ENCODE data around the gene NR1D1.

NR1D1 gene

DNA sequence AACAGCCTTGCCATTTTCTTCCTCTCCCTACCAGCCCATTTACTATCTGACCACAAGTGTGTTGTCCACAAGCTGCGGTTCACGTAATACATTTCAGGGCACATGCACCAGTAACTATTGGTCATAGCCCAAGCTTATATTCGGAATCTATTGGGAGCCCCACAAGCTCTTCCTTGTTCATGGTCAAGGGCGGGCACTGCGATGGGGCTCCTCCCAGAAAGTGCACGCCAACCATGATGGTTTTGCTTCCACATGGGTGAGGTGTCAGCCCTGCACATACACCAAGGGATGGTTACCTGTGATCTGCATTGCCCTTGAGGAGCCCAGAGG, 25.6 kb downstream of the NR1D1 start:
- no peak for DNase-seq

DNA sequence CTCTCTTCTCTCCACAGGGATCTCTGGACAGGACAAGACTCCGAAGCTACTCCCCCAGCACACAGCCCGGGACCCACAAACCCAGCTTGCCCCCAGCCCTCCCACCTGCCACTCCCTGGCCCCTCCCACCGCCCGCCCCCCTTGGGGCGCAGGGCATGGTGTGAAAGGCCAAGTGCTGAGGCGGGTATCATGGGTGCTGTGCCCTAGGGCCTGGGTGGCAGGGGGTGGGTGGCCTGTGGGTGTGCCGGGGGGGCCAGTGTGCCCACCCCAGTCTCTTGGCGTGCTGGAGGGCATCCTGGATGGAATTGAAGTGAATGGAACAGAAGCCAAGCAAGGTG, 26.2 kb downstream of the NR1D1 start:
- DNase-seq = no peak

DNA sequence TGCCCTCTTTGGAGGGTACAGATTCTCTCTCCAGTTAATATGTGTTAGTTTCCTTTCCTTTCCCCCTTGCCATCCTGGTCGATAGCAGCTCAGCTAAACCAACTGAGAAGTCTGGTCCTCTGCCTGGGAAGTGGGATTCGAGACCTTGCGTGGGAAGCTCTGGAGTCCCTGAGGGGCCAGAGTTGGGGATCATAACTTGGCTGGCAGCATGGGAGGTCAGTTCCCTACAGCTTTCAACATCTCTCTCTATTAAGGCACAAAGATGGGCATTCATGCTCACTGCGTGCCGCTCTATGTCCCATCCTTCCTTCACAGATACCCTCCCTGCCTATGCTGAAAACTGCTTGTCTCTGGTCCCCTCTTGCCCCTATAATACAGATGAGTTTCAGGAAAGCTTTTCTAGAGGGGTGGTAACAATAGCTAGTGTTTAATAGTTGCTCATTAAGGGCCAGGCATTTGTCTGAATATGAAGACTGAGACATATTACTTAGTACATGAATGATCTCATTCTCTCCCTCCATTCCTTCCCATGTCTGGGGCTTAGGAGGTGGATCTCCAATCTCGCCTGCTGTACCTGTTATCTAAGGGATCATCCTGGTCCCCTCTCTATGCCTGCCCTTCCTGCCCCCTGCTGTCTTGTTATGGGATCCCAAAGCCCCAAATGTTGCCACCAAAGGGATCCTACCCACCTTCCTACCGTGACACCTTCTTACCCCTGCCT, 26.8 kb downstream of the NR1D1 start:
- no peak for DNase-seq

DNA sequence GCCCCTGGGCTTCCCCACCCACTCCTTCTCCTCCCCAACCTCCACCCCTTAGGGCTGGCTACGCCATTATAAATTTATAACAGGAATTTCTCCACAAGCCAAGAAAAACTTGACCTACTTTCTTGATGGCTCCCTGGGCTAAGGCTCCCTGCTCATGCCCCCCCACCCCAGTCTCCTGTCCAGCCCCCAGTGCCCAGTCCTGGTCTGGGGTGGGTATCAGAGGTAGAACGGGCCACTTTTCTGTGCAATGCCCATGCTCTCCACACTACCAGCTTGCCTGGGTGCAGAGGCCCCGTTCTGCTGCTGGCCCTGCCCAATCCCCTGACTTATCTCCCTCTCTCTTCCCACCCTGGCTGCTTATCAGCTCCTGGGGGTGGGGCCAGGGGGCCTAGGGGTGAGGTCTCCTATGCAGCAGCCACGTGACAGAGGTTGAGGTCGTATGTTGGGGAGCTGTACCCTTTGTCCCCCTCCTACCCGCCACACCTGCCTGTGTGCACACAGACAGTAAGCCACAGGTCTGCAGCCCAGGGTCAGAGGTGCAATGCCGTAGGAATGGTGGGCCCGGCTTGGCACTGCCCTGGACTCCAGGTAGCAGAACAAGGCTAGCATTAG, 27.5 kb downstream of the NR1D1 start:
- no peak for DNase-seq

DNA sequence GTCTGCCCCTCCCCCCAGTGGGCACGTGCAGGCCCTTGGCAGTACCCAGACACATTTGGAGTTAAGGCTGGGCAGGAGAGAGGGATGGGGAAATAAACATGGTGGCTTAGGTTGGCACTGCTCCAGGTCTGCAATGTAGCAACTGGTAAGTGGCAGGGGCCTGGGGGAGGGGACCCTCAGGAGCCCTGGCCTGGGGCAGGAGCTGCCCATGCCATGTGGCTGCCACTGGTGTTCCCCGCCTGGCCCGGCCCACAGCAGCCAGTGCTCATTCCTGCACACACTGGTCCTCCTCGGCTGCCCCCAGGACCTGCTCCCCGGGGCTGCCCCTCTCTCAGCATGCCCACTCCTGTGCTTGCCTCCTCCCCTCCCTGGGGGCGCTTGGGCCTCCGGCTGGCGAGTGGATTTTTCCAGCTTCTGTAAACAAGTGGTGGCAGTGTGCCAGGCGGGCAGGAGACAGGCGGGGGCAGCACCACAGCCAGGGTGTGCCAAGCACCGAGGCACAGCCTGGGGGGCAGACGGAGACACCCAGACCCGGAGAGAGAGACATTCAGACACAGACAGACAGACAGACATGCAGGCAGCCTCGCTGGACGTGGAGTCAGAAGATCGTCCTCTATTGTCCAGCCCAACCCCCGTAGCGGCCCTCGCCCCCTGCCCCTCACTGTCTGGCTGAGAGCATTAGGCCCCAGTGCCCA, 28.2 kb downstream of the NR1D1 start:
- no peak for DNase-seq

DNA sequence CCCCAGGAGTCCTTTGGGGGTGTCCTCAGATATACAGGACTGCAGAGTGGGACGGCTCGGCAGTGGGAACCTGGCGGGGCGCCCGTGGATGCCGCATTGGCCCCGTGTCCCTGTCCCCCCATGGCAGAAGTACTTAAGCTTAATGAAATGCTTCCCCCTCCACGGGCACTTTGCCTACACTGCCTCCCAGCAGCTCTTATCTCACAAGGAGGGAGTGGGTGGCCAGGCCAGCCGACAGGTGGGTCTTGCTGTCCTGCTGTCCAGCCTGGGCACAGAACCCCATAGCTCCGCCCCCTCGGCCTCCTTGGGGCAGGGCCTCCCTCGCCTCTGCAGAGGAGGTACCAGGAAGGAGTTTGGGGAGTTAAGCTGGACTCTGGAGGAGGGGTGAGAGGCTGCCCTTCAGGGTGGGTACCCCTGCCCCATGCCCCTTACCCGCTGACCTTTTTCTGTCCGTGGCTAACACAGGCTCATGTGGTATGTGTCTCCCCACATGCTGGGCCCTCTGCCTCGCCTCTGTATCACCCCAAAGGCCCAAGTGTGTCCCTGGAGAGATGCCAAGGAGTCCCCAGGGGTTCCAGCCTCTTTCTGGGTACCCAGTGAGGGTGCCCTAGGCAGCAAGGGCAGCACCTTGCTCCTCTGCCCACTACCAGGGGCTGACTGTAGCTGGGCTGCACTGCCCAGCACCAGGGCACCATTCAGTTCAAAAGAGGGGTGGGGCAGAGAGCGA, 28.9 kb downstream of the NR1D1 start:
- no peak for DNase-seq

DNA sequence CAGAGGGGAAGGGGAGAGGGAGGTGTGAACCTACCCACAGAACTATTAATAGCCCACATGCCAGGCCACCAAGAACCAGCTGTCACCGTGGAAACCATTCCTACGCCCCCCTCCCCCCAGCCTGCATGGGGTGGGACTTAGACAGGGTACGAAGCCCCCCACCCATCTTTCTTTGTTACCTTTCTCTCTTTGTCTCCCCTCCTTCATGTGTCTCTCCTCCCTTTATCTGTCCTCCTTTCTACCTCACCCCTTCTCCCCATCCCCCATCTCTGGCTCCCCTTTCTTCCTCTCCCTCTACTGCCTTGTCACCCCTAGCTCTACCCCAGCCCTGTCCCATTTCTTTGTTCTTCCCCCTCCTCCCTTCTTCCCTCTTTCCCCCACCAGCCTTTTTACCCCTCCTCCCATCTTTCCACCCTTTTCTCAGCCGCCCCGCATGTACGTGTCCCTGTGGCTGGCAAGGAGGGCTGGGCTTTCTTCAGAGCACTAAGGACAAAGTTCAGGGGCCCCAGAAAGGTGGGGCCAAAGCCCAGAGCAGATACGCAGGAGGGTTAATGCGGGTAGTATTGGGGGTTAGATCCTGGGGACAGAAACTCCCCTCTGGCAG, 29.6 kb downstream of the NR1D1 start:
- no peak for DNase-seq

DNA sequence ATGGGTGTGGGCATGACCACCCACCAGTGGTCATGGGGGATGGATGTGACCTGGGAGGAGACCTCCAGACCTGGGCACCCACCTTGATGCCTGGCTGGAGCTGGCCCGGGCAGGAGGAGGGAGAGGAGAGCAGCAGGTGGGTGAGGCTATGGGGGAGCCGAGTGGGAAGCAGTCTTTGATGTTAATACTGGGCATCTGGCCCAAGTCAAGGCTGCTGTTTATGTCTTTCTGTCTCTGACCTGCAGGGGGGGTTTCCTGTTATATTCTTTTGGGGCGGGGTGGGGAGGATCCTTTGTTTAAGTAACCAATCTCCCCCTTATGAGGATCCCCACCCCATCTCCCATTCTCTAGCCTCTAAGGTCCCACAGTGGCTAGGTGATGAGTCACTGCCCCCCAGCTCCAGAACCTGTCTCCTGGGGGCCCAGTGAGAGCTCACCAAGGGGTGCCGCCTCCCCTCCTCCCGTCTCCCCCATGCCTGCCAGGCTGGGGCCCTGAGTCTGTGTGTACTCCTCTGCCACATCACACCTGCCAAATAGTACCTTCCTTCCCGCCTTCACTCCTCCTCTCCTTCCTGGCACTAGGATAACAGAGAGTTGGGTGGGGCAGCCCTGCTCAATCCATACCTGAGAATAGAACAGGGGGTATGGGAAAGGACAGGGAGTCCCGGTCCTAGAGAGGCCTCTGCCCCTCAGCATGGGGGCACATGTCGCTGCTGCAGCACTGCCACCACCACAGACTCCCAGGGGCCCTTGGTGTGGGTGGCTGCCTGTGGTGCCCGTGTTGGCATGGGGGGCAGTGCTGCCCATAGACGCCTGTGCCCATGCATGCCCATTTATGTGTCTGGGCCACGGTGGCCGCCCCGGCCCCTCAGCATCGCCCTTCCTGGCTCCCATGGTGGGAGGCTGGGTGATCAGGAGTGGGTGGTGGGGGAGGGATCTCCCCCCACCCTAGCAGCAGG, 30.4 kb downstream of the NR1D1 start:
- DNase-seq = peak; percentile 64

DNA sequence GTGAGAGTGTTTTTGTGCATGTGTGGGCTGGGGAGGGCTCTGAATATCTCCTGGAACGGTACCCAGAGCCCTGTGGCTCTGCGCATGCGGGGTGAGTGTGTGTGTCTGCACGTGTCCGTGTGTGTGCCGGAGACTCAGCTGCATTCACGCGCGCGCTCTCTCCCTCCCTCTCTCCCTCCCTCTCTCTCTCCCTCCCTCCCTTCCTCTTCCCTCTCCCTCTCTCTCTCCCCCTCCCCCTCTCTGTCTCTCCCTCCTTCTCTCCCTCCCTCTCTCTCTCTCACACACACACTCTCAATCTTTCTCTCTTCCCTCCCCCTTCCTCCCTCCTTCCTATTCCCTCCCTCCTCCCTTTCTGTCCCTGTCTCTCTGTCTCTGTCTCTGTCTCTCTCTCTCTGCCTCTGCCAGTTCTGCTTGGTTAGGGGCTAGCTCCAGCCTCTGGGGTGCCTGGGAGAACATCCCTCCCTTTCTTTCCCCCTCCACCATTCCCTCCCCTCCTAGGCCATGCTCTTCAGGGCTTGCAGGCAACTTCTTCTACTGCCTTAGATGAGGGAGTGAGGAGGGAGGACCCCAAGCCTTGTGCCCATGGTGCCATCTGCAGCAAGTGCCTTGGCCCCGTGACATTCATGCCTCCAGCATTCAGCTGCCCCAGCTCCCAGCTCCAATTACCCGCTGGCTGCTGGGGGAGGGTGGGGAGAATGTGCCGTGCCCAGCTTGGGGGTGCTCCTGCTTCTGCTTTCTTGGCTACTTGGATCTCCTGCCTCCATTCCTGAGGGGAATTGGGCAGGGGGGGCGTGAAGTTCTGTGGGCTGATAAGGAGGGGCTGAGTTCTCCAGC, 31.3 kb downstream of the NR1D1 start:
- DNase-seq = peak; percentile 90

DNA sequence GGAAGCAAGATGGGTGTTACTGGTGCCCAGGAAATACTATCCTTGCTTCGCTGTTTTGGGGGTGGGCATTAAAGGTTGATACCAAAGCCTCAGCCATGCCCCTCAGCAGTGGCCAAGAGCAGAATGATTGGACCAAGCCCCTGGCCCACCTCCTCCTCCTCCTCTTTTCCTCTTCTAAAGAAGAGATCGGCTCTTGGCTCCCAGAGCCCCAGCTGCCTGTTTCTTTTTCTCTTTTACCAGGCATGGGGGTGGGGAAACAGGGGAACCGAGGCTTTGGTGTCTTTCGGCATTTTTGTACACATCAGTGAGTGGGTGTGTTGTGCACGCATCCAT, 31.8 kb downstream of the NR1D1 start:
- DNase-seq = no peak

DNA sequence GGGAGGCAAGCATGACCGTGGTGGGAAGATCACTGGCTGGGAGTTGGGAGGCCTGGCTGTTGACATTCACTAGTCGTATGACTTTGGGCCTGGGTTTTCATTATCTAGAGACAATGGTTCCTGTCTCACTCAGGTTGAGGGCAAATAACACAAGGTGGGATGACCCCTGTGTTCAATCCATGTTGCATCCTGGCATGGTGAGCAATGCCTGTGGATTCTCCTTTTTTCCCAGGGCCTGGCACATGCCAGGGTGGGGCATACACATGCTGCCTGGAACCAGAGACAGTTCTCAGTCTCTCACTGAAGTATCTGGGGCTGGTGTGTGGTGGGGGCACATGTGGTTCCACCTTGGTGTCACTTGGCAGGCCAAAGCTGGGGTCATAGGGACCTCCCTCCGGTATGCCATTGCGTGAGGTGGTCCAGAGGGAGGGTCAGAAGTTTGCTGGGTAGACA, 32.2 kb downstream of the NR1D1 start:
- DNase-seq = no peak

DNA sequence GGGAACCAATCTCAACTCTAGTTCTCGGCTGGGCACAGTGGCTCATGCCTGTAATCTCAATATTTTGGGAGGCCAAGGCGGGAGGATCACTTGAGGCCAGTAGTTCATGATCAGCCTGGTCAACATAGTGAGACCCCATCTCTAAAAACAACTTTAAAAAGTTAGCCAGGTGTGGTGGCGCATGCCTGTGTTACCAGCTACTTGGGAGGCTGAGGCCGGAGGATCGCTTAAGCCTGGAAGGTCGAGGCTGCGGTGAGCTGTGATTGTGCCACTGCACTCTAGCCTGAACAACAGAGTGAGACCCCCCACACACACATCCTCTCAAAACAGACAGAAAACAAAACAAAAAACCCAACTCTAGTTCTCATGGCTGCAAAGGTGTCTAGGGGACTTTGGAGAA, 32.7 kb downstream of the NR1D1 start:
- no peak for DNase-seq

DNA sequence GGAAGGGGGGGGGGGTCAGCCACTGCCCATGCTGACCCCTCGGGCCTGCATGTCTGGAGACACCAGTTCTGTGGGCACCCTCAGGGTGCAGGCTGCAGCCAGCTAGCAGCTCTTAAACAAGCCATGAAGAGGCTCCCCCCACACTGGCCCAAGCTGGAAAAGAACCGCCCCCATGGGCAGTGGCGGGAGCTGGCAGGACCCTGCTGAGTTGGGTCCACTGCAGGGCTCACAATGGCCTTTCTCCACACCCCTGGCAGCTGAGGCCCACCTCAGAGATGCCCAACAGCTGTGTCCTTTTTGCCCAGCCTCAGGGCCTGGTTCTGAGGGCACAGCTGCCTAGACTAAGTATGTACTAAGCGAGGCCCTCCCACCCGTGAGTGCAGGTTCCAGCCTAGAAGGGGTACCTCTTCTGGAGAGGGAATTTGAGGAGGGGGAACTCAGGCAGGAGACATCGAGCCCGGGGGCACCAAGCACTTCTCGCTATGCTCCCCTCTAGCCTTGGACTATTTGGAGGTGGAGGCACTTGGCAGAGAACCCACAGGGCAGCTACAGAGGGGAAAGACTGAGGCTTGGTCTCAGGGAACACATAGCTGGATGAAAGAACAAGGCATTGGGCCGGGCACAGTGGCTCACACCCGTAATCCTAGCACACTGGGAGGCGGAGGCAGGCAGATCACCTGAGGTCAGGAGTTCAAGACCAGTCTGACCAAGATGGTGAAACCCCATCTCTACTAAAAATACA, 34.4 kb downstream of the NR1D1 start:
- DNase-seq = no peak

DNA sequence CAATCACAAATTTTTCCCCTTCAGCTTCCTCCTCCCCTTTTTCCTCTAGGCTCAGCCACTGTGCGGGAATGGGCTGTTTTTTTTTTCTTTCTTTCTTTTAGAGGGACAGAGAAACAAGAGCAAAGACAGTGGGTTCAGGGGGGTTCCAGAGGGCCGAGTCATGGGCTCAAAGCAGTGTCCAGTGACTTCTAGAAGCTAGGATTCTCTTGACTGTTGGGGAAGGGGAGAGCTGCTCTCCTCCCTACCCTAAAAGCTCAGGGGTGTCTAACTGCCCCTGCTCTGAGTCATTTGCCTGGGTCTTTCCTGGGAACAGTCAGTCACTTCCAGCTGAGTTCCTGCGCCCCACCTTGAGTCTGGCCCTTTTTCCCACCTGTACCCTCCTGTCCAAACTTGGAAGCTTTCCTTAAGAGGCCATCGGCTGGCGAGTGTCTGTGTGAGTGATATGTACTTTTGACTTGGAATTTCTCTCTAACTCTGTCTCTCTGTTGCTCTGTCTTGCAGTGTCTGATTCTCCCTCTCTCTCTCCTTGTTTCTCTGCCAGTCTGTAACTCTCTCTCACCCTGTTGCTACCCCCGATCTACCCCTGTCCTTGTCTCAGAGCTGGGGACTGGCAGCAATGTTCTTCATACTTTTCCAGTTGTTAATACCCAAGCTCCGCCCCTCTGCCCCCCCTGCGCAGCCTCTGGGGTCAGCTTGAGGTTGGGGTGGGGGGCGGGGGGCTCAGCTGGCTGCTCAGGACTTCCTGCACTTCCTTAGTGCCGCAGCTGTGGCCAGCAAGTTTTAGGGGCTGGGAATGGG, 35.2 kb downstream of the NR1D1 start:
- no peak for DNase-seq

DNA sequence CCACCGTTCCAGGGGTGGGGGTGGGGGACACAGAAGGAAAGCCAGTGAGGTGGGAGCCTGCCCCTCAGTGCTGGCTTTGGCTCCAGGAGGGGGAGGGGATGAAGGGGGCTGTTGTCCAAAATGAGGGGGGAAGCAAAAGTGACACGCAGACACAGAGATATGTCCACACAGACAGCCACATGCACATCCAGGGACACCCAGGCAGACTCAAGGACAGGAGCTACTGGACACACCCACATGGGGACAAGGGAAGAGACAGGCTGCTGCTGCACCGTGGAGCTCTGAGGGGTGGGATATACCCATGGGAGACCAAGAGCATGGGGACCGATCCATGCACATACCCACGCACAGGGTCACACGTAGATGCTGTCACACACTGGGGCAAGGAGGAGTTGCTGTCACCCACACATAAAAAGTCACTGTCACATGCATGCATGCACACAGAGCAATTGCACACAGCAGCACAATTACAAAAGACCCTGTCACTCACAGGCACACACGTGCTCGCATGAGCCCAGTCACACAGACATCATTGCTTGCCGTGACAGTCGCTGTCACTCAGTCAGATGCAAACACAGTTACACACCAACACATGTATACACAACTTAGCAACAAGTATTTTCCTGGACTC, 36.4 kb downstream of the NR1D1 start:
- DNase-seq = peak; percentile 32

DNA sequence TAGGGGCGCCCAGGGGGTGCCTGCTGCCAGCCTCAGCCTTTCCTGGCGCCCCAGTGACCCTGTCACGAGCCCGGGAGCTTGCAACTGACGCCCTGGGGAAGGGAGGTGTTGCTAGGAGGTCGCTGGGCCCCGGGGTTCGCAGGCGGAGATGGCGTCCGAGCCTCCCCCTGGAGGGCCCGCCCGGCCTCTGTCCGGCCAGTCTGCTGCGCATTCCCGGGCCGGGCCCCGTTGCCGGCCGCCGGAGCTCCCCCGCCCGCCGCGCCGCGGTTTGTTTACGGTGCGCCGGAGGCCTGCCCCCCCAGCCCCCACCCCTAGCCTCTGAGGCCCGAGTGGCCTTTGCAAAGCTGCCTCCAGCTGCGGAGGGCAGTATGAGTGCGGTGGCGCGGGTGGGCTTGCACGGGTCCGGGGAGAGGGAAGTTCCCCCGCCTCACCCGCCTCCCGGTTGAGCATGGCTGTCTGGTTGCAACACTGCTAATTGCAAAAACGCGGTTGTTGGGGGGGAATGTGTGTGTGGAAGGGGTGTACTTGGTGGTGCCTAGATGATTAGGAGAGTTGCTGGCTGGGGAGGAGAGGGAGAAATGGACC, 37.1 kb downstream of the NR1D1 start:
- DNase-seq = peak; percentile 48

DNA sequence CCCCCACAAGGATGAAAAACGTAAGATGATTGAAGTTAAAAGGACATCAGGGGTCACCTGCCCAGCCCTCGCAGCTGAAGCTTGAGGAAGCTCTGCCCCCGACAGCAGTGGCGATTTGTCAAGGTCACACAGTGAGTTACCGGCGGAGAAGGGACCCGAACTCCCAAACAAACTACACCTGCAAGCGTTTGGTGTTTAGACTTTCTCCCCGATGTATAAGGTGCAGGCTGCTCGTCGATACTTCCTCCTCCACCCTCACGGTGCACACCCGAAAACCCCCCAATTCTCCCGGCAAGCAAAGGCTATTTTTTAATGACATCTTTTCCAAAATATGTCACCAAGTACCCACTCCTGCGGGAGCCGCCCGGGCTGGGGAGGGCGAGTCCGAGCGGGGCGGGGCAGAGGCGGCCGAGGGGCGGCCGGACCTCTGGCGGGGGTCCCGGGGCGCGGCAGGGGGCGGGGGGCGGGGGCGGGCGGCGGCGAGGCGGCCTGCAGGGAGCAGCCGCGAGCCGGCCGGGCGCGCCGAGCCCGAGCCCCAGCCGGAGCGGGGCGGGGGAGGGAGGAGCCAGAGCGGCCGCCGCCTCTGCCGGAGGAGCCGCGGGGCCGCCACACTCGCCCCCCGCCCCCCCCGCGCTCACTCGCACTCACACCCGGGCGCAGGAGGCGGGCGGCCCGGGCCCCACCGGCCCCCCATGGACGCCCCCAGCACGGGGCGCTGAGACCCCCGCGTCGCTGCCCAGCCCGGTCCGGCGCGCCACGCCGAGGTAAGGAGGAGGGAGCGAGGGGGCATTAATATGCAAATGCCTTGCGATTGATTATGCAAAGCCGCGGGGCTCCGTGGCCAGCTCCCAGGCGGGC, 37.8 kb downstream of the NR1D1 start, which contains the start of gene THRA:
THRA (plus strand) TSS at position 637 of the 858 bp plus-strand sequence. CDS start 11,524 bp downstream, outside the sequence.
- peak; percentile 83 for DNase-seq

DNA sequence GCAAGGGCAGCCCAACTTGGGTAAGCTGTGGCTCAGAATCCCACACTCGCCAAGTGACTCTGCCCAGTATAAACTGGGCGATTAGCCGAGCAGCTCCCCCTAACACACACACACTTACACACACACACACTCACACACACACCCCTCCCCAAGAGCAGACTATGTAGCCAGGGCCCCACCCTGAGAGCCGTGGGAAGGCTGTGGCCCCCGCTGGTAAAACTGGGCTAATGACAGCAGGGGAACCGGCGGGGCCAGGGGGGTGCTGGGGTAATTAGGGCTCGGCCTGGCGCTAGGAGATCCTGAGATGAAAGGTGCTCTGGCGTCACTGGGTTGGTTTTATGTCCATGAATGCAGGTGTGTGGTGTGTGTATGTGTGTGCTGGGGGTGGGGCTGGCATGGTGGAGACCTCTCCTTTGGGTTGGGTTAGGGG, 38.8 kb downstream of the NR1D1 start:
- no peak for DNase-seq

Data from CD4-positive, alpha-beta T cell treated with Interleukin-6 for 4 hours (primary cell).